Peyer's patch (tissue), 4 donors: ENCODE data around the gene GCNT1.

Experiments
- POLR2A ChIP-seq, 2 donors: fragments of 450-650 bp; IDR thresholded peaks; one replicate each; pipeline ENCODE4 v1.5.1; 2017; ENCODE audit warnings: antibody characterized with exemption in 2 of 2, mild to moderate bottlenecking in 2 of 2, moderate library complexity in 2 of 2
- TF ChIP-seq, protein P1 (sequence below), 6 experiments: fragments of 450-650 bp in 4 of 6; fragments of 200-600 bp in 2 of 6; sonication (generic) in 1 of 6; IDR thresholded peaks; one replicate each; pipeline ENCODE4 v1.5.1; 2017 to 2019; ENCODE audit warnings: antibody characterized with exemption in 6 of 6, mild to moderate bottlenecking in 3 of 6, moderate library complexity in 1 of 6

DNA sequence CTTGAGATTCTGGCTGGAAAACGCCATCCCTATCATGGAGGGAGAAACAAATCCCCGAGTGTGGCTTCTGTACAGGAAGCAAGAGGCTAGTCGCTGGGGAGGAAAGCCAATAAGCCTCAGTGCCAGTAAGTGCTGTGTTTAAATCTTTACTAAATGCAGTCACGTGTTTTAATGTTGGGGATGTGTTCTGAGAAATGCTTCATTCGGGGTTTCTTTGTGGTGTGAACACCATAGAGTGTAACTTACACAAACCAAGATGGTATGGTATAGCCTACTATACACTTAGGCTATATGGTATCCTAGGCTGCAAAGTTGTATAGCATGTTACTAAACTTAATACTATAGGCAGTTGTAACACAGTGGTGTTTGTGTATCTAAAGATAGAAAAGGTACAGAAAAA lies 94.7 kb downstream of the GCNT1 start:
- TF ChIP-seq, protein P1, sequence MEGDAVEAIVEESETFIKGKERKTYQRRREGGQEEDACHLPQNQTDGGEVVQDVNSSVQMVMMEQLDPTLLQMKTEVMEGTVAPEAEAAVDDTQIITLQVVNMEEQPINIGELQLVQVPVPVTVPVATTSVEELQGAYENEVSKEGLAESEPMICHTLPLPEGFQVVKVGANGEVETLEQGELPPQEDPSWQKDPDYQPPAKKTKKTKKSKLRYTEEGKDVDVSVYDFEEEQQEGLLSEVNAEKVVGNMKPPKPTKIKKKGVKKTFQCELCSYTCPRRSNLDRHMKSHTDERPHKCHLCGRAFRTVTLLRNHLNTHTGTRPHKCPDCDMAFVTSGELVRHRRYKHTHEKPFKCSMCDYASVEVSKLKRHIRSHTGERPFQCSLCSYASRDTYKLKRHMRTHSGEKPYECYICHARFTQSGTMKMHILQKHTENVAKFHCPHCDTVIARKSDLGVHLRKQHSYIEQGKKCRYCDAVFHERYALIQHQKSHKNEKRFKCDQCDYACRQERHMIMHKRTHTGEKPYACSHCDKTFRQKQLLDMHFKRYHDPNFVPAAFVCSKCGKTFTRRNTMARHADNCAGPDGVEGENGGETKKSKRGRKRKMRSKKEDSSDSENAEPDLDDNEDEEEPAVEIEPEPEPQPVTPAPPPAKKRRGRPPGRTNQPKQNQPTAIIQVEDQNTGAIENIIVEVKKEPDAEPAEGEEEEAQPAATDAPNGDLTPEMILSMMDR (IDR thresholded peaks at IDR 0.05), result no peak
- no peak for TF ChIP-seq POLR2A (IDR thresholded peaks at IDR 0.05)
